NOMO-1 treated with dmso at 0.1 percent for 144 hours (cell line): ENCODE measurements around the gene COL23A1.

Source experiments
- DNase-seq: peaks from one replicate; lab custom pipeline; 2025; ENCODE audit not compliant: unreplicated experiment; lab: John Stamatoyannopoulos, UW

COL23A1 gene

DNA sequence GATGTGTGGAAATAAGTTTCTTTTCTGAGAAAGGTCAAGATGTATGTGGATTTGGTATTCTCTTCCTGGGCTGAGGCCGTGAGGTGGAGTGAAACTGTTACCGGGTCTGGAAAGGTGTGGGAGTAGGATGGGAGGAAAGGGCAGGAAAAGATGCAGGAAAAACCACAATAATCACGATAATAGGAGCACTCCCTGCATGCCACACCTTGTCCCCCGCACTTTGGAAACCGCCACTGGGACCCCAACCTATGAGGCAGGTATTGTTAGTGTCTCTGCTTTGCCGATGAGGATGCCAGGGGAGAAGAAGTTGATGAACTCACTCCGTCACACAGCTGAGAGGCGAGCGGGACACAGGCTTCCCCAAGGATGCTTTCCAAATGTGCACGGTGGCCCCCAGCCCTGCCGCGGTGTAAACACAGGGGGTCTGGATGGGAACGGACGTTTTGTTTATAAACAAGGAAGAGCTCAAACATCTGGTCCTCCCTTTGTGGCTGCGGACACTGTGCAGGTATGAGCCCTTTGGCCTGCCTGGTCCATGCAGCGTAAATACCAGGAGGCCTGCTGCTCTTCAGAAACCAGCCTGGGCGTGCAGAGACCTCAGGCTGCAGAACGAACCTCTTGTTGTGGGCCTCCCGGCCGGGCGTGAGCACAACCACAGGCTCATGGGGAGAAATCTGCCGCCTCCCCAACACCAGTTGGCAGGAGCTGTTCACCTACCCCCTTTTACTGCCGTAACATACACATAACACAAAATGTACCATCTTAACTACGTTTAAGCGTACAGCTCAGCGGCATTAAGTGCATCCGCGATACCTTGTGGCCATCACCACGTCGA, 126.7 kb downstream of the COL23A1 start:
- DNase-seq: no peak

- peak; percentile 81 for DNase-seq
Observed at GRCh38 chr5:178462816-178463215, 127.4 kb downstream of the COL23A1 start.

- no peak for DNase-seq
Observed at GRCh38 chr5:178462076-178462475, 128.1 kb downstream of the COL23A1 start.

GRCh38 chr5:178461004-178461730, 129.0 kb downstream of the COL23A1 start:
- peak; percentile 45 for DNase-seq

DNA sequence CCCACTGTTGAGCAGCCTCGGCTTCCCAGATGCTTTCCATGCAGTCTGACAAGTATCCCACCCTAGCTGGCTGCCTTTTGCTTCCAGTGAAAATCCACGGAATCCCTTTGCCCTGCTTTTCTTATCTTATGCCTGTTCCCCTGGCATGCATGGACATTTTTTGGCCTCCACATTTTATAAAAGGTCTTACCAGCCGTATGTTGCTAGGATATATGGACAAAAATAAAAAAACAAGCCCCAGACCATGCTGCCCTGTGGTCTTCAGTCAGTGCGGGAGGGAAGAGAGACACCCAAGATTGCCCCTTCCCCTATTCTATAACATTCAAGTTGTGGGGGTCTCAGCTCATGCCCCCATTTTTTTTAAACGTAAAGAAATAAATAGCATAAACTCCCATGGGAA, 129.6 kb downstream of the COL23A1 start:
- DNase-seq: no peak

DNA sequence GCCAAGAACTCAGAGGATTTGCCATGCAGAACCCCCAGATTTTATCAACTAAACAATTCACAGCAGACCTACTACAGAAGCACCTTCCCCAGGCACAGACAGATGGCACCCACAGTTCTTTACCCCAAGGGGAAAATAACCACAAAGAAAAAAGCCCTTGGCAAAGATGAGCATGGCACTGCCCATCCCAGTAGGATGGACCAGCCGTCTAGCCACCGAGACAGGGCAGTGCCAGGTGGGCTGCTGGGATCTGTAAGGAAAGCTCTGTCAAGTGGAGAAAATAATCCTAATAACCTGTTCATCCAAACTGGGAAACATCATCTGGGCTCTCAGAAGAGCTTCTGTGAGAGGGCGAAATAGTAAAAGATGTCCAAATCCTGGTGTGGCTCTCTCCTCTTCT, 130.0 kb downstream of the COL23A1 start:
- no peak for DNase-seq

GRCh38 chr5:178458140-178458539, 132.1 kb downstream of the COL23A1 start:
- DNase-seq: no peak

DNA sequence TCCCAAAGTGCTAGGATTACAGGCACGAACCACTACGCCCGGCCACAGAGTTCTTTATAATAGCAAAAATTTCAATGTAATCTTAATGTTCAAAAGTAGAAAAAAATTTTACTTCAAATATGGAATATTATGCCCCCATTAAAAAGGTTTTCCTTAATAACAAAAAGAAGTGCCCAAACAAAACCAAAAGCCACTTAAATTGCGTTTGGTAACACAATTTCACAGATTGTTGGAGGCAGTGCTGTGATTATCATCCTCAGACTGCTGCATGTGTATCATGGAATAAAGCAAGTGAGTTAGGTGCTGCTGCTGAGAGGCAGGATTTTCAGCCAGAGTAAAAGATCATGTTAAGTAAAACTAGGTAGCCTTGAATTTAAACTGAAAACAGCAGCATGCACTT, 132.7 kb downstream of the COL23A1 start:
- DNase-seq: no peak

DNA sequence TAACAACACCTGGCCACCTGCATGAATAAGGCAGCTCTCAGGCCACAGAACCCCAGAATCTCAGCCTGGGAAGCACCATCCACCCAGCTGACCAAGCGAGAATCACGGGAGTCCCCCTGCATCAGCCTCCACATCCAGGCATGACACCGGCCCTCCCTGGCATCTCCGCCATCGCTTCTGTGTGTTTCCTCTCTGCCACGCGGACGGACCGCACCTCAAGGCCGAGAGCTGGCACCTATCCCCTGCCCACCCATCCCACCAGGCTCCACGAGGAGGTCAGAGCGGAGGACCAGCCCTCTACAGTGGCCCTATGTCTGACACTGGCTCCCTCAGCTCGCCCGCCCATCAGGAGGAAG, 134.7 kb downstream of the COL23A1 start:
- DNase-seq: no peak

DNA sequence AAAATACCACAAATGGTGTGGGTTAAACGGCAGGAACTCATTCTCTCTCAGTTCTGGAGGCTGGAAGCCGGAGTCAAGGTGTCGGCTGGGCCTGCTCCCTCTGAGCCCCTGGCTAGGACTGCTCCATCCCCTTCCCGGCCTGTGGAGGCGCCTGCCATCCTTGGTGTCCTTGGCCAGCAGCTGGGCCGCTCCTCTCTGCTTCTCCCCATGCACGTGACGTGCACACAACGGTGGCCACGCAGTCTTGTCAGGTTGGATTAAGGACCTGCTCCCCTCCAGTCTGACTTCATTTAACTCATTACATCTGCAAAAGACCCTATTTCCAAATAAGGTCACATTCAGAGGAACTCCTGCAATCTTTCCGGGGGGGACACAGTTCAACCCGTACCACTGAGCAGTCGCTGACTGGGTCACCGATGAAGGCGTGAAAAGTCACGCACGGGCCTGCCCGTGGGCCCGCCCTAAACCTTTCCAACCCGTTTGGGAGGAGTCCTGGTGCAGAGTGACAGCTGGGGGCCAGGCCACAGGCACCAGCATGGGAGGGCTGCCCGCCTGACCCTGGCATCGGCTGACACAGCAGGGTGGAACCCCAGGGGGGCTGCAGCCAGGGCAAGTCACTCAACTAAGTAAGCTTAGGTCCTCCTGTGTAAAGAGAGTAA, 135.2 kb downstream of the COL23A1 start:
- no peak for DNase-seq

- DNase-seq: no peak
Observed at GRCh38 chr5:178454303-178454702, 135.9 kb downstream of the COL23A1 start.

DNA sequence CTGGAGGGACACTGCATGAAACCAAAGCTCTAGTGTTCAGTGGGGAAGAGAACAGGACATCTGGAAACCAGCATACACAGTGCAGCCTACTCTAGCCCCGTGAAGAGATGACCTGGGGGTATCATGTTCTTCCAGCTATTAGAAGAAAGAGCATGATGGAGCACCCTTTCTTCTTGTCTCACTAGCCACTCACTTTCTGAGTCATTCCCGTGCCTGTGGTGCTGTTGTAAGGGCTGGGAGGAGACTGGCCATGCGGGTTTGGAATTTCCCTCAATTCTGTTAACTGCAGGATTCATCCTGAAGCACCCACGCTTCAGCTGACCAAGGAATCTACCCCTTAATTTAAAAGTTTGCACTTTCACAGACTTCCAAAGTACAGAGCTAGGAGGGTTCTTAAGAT, 137.0 kb downstream of the COL23A1 start:
- DNase-seq: no peak

- peak; percentile 25 for DNase-seq
Observed at GRCh38 chr5:178450121-178451028, 139.8 kb downstream of the COL23A1 start.

- no peak for DNase-seq
Observed at GRCh38 chr5:178449163-178450070, 140.8 kb downstream of the COL23A1 start.

GRCh38 chr5:178445534-178445933, 144.7 kb downstream of the COL23A1 start:
- DNase-seq: no peak

DNA sequence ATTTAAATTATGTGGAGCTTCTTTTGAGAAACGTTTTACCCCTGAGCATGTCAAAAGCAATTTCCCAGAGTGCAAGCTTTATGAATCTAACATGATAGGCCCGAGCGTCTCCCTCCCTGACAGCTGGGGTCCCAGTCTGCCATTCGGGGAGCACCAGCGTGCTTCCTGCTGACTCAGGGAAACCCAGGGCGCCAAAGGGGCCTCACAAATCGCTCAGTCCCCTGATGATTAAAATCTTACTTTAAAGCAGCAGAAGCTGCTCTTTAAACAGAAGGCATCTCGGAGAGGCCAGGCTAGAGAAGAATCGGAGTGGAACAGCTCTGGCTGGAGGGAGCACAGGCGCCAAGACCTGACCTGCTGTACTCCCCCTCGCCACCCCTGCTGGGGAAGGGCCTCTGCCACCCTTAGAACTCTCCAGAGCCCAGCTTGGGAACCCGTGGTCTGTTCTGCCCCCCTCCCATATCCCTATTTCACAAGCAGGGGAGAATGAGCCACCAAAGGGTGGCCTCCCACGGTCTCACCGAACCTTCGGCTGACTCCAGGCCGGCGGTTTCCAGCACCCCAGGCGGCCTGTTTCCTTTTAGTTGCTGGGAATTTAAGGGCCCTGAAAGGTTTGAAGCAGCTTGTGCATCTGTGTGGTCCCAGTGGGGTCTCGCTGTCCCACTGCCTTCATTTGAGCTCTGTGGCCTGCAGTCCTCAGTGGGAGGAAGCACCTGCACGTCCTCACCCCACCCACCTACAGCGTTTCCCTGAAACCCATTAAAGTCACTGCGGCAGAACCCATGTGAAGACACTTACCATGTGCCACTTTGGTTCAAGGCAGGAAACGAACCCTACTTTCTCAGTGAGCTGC, 147.6 kb downstream of the COL23A1 start:
- DNase-seq: no peak

- DNase-seq: no peak
Observed at GRCh38 chr5:178441486-178442270, 148.5 kb downstream of the COL23A1 start.

DNA sequence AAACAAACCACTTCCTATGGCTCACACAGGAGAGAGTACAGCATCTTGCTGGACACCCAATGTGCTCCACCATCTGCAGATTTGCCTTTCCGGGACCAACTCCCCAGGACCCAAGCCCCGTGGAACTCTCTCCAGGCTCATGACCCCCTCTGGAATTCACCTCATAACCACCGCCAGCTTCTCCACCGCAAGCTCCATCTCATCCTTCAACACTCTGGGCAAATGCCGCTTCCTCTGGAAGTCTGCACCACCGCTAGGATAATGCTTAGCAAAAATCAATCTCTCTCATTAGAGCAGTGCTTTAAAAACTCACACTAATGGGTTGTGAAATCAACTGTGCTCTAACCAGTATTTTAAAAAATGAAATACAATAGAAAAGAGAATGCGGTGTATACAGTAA, 150.0 kb downstream of the COL23A1 start:
- DNase-seq: no peak
